Head of caudate nucleus (tissue), 42 donors: ENCODE data around the gene RAP1GAP2.
"Not testable (repeated sequence)": the region's sequence is repeated elsewhere in the genome, so short reads cannot be mapped to it uniquely, and the experiment has no call there.

ENCODE experiments used
- DNase-seq, 42 donors: peaks; one replicate each; pipeline versions ENCODE4 v3.0.0 to v3.0.0-alpha.2; 2020 to 2021; ENCODE audit warnings: mixed read lengths in 7 of 42
- intact Hi-C: fragments of 100-400 bp; cut with DNase I; formaldehyde crosslinking; loops from one replicate; pipeline ENCODE4 v1.15.0; 2022

RAP1GAP2 gene

DNA sequence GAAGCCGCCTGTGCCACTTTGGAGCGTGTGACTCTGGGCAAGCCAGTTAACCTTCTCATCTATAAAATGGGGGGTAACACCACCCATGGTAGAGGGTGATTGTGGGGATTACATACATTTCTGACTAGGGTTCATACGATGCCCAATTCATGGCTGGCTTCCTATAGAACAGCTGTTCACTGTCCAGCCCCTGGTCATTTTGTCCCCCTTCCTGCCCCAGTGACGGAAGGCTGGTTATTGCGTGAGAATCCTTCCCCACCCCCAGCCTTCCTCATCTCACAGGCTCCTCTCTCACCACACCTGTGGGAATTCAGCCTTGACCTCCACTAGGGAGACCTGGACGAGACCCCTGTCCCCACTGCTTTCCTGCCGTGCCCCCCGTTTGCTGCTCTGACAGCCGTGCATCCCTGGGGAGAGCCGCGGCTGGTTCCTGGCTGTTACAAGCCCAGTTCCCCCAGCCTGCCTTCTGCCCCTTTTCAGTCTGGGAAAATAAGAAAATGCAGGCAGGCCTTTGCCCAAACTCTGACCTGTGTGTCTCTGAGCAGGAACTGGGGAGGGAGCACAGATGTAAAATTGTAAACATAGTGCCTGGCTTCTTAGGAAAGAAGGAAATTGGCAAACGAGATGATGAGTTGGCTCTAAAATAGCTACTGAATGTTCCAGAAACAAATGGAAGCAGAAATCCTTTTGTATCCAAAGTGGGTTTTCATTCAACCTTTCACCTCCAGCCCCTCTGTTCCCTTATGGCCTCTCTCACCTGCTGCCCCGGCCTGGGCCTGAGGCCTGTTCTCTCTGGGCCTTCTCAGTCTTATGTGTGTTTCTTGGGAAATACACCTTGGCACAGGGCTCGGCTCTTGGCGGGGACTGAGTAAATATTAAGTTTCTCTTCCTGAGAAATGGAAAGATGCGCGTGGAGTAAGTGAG is 199.9 kb downstream of the RAP1GAP2 start:
- peak in 1 of 42 donors; percentile 3 for DNase-seq
- intact Hi-C loops: no loop called here

DNA sequence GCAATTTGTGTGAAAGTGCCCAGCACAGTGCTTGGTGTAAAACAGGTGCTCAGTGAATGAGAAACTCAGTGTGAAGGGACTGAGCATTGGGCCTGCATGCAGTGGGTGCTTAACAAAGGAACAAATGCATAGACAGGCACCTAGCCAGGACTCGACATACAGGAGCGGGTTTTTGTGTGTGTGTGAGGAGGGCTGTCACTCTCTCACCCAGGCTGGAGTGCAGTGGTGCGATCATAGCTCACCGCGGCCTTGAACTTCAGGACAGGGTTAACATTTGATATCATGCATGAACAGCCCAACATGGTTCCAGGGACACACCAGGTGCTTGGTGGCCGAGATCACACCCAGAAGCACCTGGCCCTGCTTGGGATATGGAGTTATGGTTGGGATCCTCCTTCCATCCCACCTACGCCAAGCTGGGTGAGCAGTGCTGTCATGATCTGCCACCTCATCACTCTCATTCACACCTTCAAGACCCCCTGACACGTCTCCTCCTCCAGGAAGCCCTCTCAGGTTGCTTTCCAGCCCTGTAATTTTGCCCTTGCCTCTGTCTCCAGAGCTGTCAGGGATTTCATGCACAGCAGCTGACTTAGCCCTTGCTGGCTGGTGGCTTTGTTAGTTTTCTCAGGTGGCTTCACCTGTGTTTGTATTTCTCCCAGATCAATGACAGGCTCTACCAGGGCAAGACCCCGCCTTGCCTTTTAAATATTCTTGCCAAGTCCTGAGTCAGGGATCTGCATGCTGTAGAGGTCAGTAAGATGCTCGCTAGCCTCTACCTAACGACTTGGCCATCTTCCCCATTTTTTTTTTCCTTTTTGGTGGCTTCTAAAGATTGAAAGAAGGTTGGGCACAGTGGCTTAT is 200.8 kb downstream of the RAP1GAP2 start:
- intact Hi-C loops: no loop called here
- peak in 1 of 42 donors; percentile 5 for DNase-seq

DNA sequence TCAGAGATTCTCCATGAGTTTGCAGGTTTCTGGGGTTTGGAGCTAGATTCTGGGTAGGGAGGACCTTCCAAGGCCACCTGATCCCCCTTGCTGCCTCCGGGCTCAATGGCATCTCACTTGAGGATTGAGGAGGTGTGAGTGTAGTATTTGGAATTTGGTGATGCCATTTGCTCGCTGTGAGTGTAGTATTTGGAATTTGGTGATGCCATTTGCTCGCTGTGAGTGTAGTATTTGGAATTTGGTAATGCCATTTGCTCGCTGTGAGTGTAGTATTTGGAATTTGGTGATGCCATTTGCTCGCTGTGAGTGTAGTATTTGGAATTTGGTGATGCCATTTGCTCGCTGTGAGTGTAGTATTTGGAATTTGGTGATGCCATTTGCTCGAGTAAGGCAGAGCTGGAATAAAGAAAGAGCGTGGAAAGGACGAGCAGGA is 202.2 kb downstream of the RAP1GAP2 start:
- DNase-seq, intact Hi-C loops: not testable (repeated sequence)

DNA sequence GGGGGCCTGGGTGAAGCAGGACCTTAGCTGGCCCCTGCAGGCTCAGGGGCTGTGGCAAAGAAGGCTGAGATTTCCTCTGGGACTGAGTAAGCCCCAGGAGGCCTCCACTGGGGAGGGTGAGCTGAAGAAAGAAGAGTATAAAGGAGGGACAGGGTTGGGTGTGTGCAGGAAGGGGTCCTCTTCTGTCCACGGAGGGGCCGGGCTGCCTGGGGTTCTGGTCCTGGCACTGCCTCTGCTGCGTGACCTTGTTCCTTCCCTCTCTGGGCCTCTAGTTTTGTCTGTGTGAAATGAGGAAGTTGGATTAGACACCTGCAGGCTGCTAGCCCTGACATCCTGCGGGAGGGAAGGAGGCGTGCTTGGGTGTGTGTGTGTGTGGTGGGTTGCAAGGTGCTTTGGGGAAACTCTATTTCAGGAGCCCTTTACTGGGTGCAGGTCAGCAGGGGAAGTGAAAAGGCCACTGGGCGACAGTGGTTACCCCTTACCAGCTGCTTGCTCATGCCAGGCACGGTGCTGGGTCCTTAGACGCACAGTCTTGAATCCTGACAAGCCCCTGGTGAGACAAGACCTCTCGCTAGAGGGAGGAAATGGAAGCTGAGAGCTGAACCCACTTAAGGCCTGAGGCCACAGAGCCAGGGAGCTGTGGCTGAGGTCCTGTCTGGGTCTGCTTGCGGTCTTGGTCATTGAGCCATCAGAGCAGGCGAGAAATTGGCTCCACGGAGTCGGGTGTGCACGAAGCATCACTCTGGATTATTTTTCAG is 206.5 kb downstream of the RAP1GAP2 start:
- DNase-seq: peak in 3 of 42 donors; percentile 2 to 19 (median 14)
- intact Hi-C loops: no loop called here

DNA sequence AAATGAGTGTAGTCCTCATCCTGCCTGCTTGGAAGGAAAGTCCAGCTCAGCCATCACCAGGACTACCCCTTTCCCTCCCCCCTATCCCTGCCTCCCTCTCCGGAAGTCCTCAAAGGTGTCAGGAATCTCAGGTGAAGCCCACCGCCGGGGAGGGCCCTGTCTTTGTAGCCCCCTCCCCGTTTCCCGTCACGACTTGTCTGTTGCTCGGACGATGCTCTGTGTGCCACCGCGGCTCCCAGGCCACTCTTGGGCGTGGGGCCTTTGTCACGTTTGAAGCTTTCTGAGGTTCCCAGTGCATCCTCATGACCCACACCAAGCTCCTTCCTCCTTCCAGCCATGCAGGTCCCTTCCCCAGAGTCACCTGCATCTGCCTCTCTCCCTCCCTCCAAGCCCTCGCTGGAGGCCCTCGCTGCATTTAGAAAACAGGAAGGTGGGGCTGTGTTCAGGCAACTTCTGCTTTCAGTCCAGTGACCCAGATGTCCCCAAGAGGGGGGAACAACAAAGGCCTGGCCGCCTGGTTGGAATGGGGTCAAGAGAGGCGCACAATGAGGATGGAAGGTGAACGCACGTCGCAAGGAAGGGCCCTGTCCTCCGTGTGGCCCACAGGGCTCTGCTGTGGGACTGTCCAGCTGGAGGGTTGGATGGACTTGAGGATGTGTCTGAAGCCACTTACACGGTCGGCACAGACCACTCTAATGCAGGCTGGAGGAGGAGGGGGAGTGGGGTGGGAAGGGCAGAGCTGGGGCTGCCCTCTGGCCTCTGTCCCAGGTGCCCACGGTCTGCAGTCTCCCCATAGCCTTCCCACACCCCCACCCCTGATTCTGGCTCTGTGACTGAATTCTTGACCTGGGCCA is 207.3 kb downstream of the RAP1GAP2 start:
- peak in 27 of 42 donors; percentile 17 to 63 (median 39) for DNase-seq
- intact Hi-C loops: no loop called here

DNA sequence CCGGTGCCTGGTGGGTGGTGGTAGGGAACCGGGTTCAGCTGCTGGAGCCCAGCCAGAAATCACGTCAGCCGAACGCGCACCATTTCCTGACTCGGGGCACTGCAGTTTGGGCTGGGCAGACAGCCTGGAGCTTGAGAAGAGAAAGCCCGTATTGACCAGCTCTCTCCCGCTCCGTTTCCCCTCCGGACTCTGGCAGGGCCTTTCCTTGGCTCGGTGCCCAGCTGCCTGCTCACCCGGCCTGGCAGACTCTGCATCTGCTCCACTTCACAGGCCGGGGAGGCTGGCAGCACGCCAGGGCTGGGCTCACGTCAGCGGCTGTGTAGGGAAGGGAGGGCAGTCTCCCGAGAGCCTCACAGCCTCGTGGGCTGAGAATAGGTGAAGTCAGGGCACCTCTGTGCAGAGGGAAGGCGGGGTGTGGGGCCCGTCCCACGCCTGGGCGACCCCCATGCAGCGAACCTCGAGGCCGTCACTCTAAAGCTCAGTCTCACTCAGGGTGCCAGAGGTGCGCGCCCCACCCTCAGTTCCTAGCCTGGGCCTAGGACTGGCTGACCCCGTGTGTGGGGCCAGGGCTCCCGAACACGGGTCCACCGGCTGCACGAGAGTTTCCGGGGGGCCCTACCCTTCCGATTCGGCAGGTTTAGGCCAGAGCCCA is 208.0 kb downstream of the RAP1GAP2 start:
- DNase-seq: peak; percentile 95 to 100 (median 99)
- intact Hi-C loops: no loop called here

DNA sequence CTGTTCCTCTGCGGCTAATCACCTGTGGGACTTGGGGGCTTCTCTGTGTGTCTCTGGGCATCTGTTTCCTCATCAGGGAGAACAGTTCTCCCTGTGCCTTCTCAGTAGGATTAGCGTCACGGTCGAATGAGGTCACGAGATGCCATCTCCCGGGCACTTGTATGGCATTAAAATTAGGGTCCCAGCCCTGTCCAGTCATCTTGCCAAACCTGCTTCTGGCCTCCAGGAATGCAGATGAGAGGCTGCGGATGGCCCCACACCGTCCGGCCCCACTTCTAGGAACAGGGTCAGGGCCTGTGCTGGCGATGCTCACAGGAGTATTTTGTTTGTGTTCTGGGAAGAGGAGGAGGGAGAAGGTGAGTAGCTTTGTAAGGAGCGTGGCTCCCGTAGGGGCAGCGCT is 208.7 kb downstream of the RAP1GAP2 start:
- intact Hi-C loops: no loop called here
- peak in 3 of 42 donors; percentile 16 to 49 (median 23) for DNase-seq

DNA sequence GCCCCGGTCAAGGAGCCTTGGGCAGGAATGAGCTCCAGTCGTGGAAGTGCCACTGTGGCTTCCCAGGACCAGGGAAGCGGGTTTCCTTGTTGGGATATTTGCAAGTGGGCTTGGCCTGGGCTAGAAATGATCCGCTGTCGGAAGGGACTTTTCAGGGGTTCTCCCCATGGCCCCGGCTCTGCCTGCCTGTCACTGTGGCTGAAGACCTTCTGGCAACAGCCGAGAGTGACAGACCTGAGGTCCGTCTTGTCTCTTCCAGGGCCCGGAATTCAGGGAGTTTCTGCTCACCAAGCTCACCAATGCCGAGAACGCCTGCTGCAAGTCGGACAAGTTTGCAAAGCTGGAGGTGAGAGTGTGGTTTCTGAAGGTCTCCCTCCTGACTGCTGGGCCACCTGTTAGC is 209.5 kb downstream of the RAP1GAP2 start:
- intact Hi-C loops: no loop called here
- no peak for DNase-seq

DNA sequence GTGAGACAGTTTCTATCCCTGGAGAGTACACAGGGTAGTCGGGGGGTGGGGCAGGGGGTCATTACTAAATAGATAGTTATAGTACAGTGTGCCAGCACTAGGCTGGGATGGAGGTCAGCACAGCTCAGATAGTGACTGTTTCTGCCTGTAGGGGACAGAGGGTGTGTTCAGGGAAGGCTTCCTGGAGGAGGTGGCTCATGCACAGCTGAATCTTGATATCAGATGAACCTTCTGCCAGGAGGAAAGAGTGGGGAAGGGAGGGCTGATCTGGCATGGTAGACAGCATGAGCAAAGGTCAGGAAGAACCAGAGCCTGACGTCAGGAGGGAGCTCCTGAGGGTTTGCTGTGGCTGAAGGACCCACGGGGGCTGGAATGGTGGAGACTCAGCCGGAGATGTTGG is 210.6 kb downstream of the RAP1GAP2 start:
- DNase-seq: no peak
- intact Hi-C loops: no loop called here

DNA sequence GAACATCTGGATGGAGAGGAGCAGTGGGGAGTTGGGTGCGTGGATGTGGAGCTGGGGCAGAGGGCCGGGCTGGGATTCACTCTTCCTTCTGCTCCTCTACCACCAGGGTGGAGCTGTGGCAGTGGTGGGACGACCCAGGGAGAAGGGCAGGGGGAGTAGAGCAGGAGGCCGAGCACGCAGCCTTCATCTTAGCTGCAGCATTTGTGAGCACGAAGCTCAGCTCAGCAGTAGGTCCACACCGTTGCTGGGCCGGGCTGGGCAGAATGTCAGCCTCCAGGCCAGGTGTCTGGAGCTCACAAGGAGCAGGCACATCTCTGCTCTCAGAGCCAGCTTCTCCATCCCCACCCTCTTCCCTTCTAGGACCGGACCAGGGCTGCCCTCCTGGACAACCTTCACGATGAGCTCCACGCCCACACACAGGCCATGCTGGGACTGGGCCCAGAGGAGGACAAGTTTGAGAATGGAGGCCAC is 211.4 kb downstream of the RAP1GAP2 start:
- intact Hi-C loops: no loop called here
- DNase-seq: no peak

DNA sequence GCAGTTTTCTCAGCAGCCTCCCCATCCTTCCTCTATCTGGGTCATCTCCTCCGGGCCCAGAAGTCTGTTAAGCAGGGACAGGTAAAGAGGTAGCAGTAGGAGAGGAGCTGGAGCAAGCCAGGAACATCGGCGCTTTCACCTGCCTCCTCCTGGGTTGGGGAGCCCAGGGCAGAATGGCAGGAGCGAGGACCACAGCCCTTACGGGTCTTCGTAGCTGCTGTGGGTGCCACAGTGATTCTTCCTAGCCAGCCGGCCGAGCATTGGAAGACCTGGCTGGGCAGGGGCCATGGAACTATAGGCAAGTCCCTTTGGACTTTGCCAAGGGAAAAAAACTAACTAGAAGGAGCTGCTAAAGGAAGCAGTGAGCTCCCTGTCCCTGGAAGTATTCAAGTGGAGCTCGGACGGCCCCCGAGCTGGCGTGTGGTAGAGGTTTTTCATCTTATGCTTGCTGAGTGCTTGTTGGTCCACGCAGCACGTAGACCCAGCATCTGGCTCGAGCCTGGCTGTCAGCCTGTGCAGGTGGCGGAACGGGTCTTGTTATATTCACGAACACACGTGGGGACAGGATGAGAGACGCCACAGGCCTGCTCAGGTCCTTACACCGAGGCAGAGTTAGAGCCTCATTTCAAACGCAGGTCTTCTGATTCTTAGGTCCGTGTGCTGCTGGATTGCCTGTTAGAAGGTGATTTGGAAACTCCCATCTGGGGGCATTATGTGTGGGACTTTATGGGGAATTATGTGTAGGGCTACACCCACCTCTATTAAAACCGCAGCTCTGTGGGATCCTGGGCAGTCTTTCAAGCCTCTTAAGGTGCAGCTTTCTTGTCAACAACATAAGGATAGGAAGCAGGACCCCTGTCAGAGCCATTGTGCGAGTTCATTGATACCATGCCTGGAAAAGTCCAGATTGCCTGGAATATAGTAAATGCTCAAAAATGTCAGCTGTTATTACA is 212.4 kb downstream of the RAP1GAP2 start:
- intact Hi-C loops: no loop called here
- DNase-seq: no peak

DNA sequence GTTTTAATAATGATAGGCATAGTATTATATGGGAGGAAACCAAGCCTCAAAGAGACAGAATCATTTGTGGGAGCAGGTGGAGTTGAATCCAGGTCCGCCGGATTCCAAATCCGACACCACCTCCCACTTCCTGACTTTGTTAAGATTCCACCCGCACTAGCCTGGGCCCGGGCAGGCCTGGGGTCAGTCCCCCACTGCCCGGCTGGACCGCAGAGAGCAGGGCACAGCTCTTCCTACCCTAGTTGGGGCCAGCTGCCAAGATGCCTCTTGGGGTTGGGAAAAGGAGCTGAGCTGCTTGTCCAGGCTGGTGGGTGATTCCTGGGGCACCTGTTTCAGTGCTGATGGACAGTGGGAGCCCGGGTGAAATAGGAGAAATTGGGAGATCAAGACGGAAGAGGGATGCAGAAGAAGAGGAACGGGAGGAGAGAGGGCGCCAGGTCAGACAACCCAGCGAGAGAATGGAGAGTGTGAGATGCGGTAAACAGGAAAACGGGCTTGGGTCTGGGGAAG is 213.2 kb downstream of the RAP1GAP2 start:
- intact Hi-C loops: no loop called here
- no peak for DNase-seq

DNA sequence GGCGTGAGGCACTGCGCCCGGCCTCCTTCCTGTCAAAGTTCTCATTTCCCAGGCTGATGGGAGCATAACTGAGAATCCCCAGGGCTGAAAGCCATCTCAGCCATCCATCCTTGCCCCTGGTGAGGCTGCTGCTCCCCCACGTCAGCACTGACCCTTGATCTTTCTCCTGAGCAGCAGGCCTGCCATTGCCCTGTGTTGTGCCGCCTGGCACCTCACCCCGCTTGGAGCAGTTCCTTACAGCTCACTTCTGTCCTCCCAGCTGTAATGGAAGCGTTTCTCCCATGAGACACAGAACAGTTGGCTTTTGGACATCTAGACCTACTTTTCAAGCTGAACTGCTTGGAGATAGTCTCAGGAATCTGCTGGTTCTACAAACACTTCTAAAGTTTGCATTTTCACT is 215.7 kb downstream of the RAP1GAP2 start:
- intact Hi-C loops: loop anchor here (10.0 kb wide), 1 partner anchor 187 kb away; no protein-coding TSS in a partner anchor
- no peak for DNase-seq

DNA sequence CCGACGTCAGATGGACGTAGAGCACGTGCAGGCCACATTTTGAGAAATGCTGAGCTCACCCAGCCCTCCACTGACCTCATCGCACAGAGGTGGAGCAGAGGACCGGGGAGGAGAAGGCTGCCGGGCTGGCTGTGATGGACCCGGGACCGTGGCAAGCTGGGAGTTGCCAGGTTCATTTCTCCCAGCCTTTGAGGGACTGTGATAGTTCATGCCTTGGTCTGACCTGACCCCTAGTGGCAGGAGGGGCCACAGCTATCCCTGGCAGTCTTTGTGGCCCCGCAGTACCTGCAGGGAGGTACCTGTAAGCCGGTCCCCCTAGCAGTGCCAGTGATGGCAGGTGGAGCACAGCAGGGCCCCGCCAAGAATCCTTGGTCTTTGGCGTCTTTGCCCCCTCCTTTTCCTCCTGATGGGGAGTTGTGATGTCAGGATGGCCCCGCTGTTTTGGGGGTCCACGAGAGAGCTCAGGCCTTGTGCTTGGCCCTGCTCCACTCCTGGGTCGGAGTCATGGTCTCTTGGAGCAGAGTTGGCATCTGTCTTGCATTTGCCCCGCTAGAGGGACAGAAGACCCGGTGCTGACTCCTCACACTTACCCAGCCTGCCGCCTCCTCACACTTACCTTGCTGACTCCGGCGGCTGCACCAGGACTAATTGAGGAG is 216.8 kb downstream of the RAP1GAP2 start:
- peak; percentile 35 to 89 (median 73) for DNase-seq
- intact Hi-C loops: loop anchor here (10.0 kb wide), 1 partner anchor 188 kb away; no protein-coding TSS in a partner anchor

DNA sequence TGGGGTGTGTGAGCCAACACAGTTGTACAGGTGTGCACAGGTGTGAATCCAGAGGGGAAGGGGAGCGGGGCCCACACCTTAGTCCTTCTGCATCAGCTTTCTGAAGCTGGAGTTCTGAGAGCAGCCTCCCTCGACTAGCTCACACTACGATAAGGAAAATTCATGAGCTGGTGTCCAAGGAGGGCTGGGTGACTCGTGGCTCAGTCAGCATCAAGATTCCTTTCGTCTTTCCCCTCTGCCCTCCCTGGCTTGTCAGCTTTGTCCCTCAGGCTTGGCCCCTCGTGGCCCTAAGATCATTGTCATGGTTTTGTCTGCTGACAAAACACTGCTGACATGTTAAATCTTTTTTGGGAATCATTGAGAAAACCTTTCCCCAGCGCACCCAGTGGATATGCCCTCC is 219.7 kb downstream of the RAP1GAP2 start:
- intact Hi-C loops: loop anchor here (10.0 kb wide), 1 partner anchor 191 kb away; no protein-coding TSS in a partner anchor
- no peak for DNase-seq
